Mesothelial cell of epicardium (in vitro differentiated cells): Measurements from ENCODE around the gene ZNF516. TPM values are rescaled to one million over a fixed set of nuclear protein-coding genes. Genes with fewer than 3 reads are reported as not detected.

Experiments used
- DNase-seq, 2 experiments: peaks; one replicate each; pipeline ENCODE4 v3.0.0; 2021; ENCODE audit warnings: low spot score in 2 of 2; ENCODE audit not compliant: unreplicated experiment in 2 of 2
- H3K27ac Mint-ChIP-seq: 2 replicates; pipeline ENCODE4 v1.8.0; 2021; ENCODE audit warnings: mixed read lengths
- H3K27me3 Mint-ChIP-seq: 2 replicates; pipeline ENCODE4 v1.8.0; 2021; ENCODE audit warnings: low read depth, mixed read lengths
- H3K36me3 Mint-ChIP-seq: 2 replicates; pipeline ENCODE4 v1.8.0; 2021; ENCODE audit warnings: mixed read lengths
- H3K4me1 Mint-ChIP-seq: 2 replicates; pipeline ENCODE4 v1.8.0; 2021; ENCODE audit warnings: mixed read lengths
- H3K4me3 Mint-ChIP-seq: 2 replicates; pipeline ENCODE4 v1.8.0; 2021; ENCODE audit warnings: mild to moderate bottlenecking, moderate library complexity, mixed read lengths
- H3K9me3 Mint-ChIP-seq: 2 replicates; pipeline ENCODE4 v1.8.0; 2021; ENCODE audit warnings: mixed read lengths
- CTCF ChIP-seq: fragments of 200-600 bp; sonication (generic); IDR thresholded peaks from one replicate; pipeline ENCODE4 v1.5.0; 2021; ENCODE audit warnings: antibody characterized with exemption; ENCODE audit not compliant: unreplicated experiment
- total RNA-seq: library from RNA; stranded (reverse); gene quantifications from 3 replicates; pipeline ENCODE4 v1.2.1, GENCODE V29; 2021

Gene ZNF516
- total RNA-seq, 1 donor from 2014 or later, result 92.1 TPM

GRCh38 chr18:76353500-76353899 lies 141.5 kb downstream of the ZNF516 start:
- TF ChIP-seq CTCF, result no peak
- Mint-ChIP-seq H3K27ac (no peak overlapping the region), H3K27me3 (no peaks in the 10 kb centered on the region), H3K4me3 (no peak overlapping the region), H3K36me3 (peaks cover 50% of the 10 kb centered on the region), H3K4me1 (peaks cover 10% of the 10 kb centered on the region), H3K9me3 (peaks cover 21% of the 10 kb centered on the region)
- no peak for DNase-seq

GRCh38 chr18:76353046-76353445 lies 142.0 kb downstream of the ZNF516 start:
- H3K4me1 Mint-ChIP-seq, result peaks cover 14% of the 10 kb centered on the region
- H3K27ac Mint-ChIP-seq, result no peak overlapping the region
- TF ChIP-seq CTCF, result no peak
- H3K9me3 Mint-ChIP-seq, result peaks cover 21% of the 10 kb centered on the region
- peaks cover 48% of the 10 kb centered on the region for H3K36me3 Mint-ChIP-seq
- no peaks in the 10 kb centered on the region for H3K27me3 Mint-ChIP-seq
- H3K4me3 Mint-ChIP-seq, result no peak overlapping the region
- no peak for DNase-seq

- no peak for TF ChIP-seq CTCF
- H3K9me3 Mint-ChIP-seq, result peaks cover 21% of the 10 kb centered on the region
- H3K4me1 Mint-ChIP-seq, result peaks cover 15% of the 10 kb centered on the region
- no peaks in the 10 kb centered on the region for H3K27me3 Mint-ChIP-seq
- no peak overlapping the region for H3K27ac Mint-ChIP-seq
- H3K36me3 Mint-ChIP-seq, result peaks cover 42% of the 10 kb centered on the region
- no peak for DNase-seq
- H3K4me3 Mint-ChIP-seq, result no peak overlapping the region
Observed at GRCh38 chr18:76351961-76352581, 143.0 kb downstream of the ZNF516 start.

- no peak overlapping the region for H3K4me3 Mint-ChIP-seq
- H3K27me3 Mint-ChIP-seq, result no peaks in the 10 kb centered on the region
- DNase-seq, result no peak
- peaks cover 21% of the 10 kb centered on the region for H3K9me3 Mint-ChIP-seq
- TF ChIP-seq CTCF, result no peak
- H3K4me1 Mint-ChIP-seq, result peaks cover 15% of the 10 kb centered on the region
- no peak overlapping the region for H3K27ac Mint-ChIP-seq
- peaks cover 25% of the 10 kb centered on the region for H3K36me3 Mint-ChIP-seq
Observed at GRCh38 chr18:76350134-76351025, 144.7 kb downstream of the ZNF516 start.

GRCh38 chr18:76349067-76349715 lies 145.9 kb downstream of the ZNF516 start:
- no peak overlapping the region for H3K27ac Mint-ChIP-seq
- peaks cover 15% of the 10 kb centered on the region for H3K36me3 Mint-ChIP-seq
- peak; percentile 97 for TF ChIP-seq CTCF
- peaks cover 17% of the 10 kb centered on the region for H3K9me3 Mint-ChIP-seq
- H3K4me3 Mint-ChIP-seq, result peak overlapping the region; percentile 59
- DNase-seq, result peak in 1 of 2 experiments; percentile 81
- H3K27me3 Mint-ChIP-seq, result no peaks in the 10 kb centered on the region
- H3K4me1 Mint-ChIP-seq, result peaks cover 15% of the 10 kb centered on the region
